Muscle layer of colon (tissue), 2 donors: ENCODE data around the gene NFIB.
A peak's percentile ranks its signal among the peaks of the same experiment; 100 is the strongest.

Experiments
- H3K27ac ChIP-seq: one replicate; pipeline ENCODE4 v1.7.0; 2013; ENCODE audit warnings: low read depth, mild to moderate bottlenecking, low read length, moderate library complexity
- H3K27me3 ChIP-seq, 2 donors: one replicate each; pipeline ENCODE4 v1.7.0; 2013; ENCODE audit warnings: low read length in 2 of 2, mild to moderate bottlenecking in 2 of 2; ENCODE audit not compliant: insufficient read depth in 2 of 2, control insufficient read depth in 1 of 2
- H3K36me3 ChIP-seq: one replicate; pipeline ENCODE4 v1.7.0; 2013; ENCODE audit warnings: mild to moderate bottlenecking, low read length; ENCODE audit not compliant: insufficient read depth
- H3K4me1 ChIP-seq: one replicate; pipeline ENCODE4 v1.7.0; 2013; ENCODE audit warnings: mild to moderate bottlenecking, low read length; ENCODE audit not compliant: insufficient read depth
- H3K4me3 ChIP-seq, 2 donors: one replicate each; pipeline ENCODE4 v1.7.0; 2013; ENCODE audit warnings: low read length in 2 of 2, low read depth in 1 of 2, mild to moderate bottlenecking in 1 of 2, moderate library complexity in 1 of 2
- H3K9ac ChIP-seq: one replicate; pipeline ENCODE4 v1.7.0; 2013; ENCODE audit warnings: low read length
- H3K9me3 ChIP-seq: one replicate; pipeline ENCODE4 v1.7.0; 2013; ENCODE audit warnings: mild to moderate bottlenecking, low read length
- donor health status: abdominal sarcoma.
- donor health status: Adenocarcinoma of cecum.

NFIB gene

DNA sequence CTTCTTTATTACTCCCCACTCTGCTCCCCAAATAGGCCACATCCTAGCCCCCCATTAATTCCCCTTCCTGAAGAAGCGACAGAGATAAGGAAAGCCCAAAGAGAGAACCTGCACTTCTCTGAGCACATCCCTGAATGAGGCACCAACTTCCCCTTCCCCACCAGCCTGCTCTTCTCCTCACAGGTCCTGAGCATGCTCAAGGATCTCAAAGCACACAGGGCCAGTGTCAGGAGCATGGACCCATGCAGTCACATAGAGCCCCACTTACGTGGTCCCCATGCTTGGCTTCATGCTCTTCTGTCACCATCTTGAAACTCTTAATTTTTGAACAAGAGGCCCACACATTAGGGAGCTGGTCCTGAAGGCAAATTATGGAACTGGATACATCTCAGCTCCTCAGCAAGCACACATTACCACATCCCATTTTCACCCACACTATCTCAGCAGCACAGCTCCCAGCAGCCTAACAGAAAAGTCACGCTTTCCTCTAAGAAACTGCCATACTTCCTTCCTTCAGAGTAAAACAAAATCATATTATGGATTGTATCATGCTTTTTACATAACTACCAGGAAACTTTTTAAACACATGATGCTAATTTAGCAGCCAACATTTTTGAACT is 99.8 kb downstream of the NFIB start:
- H3K27me3 ChIP-seq, result no peaks in the 10 kb centered on the region
- H3K4me1 ChIP-seq, result peaks cover 48% of the 10 kb centered on the region
- H3K27ac ChIP-seq, result no peak overlapping the region

DNA sequence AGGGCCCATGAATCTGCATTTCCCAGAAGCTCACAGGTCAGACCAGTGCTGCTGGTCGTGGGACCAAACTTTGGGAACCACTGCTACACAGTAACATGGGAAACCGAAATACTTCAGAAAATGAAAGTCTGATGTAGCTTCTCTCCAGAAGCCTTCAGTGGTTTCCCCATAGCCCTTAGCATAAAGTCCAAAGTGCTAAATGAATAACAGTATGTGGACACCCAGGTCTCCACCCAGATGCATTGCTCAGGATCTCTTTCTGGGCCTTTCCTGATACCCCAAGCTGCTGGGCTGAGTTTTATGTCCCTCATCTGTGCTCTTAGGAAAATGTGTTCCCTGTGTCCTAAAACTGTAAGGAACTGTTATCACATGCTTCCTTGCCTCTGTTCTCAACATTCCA is 100.4 kb downstream of the NFIB start:
- Histone ChIP-seq H3K36me3 (no peaks in the 10 kb centered on the region), H3K27ac (no peak overlapping the region), H3K4me1 (peaks cover 46% of the 10 kb centered on the region), H3K27me3 (no peaks in the 10 kb centered on the region), H3K4me3 (no peak overlapping the region), H3K9ac (no peak overlapping the region), H3K9me3 (no peaks in the 10 kb centered on the region)

More for the DNA sequence above, 99.8 kb downstream of the NFIB start:
- no peak overlapping the region for H3K9ac ChIP-seq
- H3K9me3 ChIP-seq, result no peaks in the 10 kb centered on the region
- H3K36me3 ChIP-seq, result no peaks in the 10 kb centered on the region
- H3K4me3 ChIP-seq, result no peak overlapping the region

DNA sequence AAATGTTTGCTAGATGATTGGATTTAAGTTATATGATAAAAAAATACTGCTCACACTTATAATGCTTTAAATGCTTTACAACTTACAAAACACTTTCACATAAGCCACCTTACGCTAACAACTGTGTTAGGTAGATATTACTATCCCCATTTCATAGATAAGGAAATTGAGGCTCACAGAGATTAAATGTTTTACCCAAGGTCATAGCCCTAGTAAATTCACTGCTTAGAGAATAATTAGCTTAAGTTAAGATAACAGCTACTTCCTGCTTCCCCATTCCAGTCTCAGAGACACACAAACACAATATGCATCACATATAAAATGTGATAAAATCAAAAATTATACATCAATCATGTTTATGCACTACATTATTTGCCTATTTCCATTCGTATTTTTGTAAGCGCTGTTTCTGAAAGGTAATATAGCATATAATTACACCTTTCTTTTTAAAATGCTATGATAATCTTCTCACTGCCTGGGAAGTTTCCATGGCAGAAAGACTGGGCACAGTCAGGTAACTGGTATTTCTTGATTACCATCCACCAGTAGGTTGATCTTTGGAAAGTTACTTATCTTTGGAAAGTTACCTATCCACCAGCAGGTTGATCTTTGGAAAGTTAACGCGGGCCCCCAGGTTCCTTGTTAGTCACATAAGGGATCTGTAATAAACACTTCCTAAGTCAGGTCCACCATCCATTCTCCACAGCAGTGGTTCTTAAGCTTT is 101.1 kb downstream of the NFIB start:
- no peaks in the 10 kb centered on the region for H3K27me3 ChIP-seq
- no peak overlapping the region for H3K9ac ChIP-seq
- peaks cover 40% of the 10 kb centered on the region for H3K4me1 ChIP-seq
- H3K9me3 ChIP-seq, result no peaks in the 10 kb centered on the region
- H3K27ac ChIP-seq, result no peak overlapping the region
- H3K36me3 ChIP-seq, result no peaks in the 10 kb centered on the region
- no peak overlapping the region for H3K4me3 ChIP-seq

DNA sequence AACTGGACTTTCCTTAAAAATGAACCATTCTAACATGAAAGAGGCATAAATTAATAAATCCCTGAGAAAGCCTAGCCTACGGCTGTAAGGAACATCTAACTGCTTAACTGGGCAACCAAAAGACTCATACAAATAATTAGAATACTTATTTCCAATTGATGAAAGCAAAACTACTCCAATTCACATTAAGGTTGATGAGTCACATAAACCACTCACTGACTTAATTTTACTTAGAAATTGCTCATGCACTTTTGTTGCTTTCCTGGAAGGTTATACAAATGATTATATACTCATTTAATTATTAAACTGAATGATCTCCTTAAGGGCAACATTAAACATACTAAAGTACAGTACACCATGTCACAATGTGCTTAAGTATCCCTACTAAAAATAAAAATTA is 101.9 kb downstream of the NFIB start:
- no peaks in the 10 kb centered on the region for H3K36me3 ChIP-seq
- H3K27ac ChIP-seq, result no peak overlapping the region
- H3K27me3 ChIP-seq, result no peaks in the 10 kb centered on the region
- peaks cover 45% of the 10 kb centered on the region for H3K4me1 ChIP-seq
- H3K9me3 ChIP-seq, result no peaks in the 10 kb centered on the region
- H3K4me3 ChIP-seq, result no peak overlapping the region
- no peak overlapping the region for H3K9ac ChIP-seq

DNA sequence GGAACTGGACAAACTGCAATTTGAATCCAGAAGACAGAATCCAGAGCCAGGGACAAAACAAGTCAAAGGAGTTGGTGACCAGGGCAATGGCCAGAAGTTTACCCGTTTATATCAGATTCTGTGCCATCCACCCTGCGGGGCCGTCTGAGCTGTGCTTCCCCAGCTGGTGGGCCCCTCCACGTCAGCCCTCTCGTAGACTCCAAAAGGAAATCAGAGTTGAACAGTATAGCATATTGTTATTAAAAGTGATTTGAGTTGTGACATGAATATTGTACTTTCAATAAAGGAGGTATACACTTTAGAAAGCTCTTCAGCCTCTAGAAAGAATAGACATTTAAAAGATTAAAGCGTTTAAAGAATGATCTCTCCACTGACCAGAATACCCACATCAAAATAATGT is 102.4 kb downstream of the NFIB start:
- Histone ChIP-seq H3K4me1 (peaks cover 50% of the 10 kb centered on the region), H3K4me3 (no peak overlapping the region), H3K27ac (no peak overlapping the region)

DNA sequence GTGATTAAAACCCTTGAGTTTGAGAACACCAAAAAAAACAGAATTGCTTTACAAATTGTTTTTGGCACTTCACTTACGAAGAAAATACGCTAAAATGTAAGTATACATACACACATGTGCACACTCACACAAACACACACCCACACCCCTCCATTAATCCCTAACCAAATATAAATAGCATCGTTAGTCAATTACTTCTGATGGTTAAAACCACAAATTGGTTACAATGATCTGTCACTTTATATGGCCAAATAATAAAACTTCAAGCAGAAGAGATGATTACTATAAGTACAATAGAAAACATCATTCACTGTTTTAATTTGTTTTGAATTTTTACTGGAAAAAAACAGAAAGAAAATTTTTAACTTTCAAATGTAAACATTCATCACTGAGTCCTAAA is 103.5 kb downstream of the NFIB start:
- H3K27ac ChIP-seq, result no peak overlapping the region
- H3K4me1 ChIP-seq, result peaks cover 61% of the 10 kb centered on the region

More for the DNA sequence above, 102.4 kb downstream of the NFIB start:
- Histone ChIP-seq H3K36me3 (no peaks in the 10 kb centered on the region), H3K27me3 (no peaks in the 10 kb centered on the region), H3K9ac (no peak overlapping the region), H3K9me3 (no peaks in the 10 kb centered on the region)

DNA sequence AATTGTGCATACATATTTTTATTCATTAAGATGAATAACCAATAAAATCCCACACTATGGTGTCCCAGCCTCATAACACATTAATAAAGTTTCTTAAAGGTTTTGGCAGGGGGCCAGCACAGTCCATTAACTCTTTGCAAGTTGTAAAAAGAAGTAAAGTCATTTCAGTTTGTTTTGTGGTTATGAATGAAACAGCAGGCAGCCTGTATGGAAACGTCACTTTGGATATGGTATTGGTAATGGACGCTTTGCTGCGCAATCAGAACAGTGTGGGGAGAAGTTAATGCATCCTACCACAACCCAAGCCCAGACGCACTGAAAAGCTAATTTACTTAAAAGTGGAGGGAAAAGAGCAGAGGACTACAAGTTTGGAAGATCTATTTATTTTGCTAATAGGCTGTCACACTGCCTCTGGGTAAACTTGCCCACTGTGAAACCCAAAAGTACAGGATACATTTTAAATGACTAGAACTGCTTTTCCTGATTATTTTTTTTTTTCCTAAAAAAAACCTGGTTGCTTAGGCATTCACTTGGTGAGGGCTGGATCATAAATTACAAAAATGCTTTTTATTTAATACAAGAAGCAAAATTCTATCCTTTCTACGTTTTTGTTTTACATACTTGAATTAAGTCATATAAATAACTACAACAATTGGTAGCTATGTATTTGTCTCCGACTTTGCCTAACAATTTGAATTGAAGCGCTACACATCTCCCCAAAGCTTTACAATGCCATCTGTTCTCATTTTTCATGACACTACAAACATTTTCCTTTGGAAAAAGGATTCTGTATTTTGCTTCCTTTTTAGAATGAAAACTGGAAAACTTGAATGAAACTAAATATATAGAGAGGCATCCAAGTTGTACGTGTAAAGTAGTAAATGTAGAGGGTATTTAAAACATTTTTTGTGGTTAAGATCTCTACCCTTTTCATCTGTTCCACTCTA is 104.3 kb downstream of the NFIB start:
- Histone ChIP-seq H3K9ac (no peak overlapping the region), H3K4me3 (no peak overlapping the region), H3K9me3 (no peaks in the 10 kb centered on the region), H3K36me3 (no peaks in the 10 kb centered on the region), H3K27me3 (no peaks in the 10 kb centered on the region), H3K27ac (no peak overlapping the region), H3K4me1 (peaks cover 64% of the 10 kb centered on the region)

More for the DNA sequence above, 103.5 kb downstream of the NFIB start:
- H3K36me3 ChIP-seq, result no peaks in the 10 kb centered on the region
- H3K9ac ChIP-seq, result no peak overlapping the region
- H3K4me3 ChIP-seq, result no peak overlapping the region
- no peaks in the 10 kb centered on the region for H3K27me3 ChIP-seq
- H3K9me3 ChIP-seq, result no peaks in the 10 kb centered on the region

DNA sequence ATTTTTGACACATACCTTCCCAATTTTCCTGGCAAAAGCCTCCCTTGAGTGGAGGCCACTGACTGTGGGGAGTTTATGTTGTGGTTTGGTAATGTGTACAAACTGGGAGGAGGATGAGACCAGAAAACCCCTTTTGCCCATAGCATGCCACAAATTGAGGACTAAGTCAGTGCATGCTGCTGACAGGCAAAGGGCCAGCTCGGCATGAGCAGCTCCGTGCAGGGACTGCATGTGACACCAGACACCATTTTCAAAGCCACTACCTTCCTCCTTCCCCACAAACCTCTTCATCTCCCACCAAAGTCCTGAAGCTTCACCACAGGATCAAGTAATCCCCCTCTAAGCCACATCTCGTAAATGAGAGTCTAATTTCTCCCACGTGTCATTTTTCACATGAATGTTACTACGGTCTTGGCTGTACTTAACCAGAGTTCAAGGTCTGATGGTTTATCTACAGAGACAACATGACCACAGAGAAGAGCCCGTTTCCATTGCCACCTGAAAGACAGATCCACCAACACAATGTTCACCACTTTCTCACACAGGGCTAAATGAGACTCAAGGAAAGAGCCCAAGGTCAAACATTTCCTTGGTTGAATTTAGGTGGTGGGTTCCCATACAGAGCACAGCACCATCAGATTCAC is 106.5 kb downstream of the NFIB start:
- Histone ChIP-seq H3K9me3 (no peaks in the 10 kb centered on the region), H3K9ac (no peak overlapping the region), H3K27ac (no peak overlapping the region), H3K4me1 (peaks cover 64% of the 10 kb centered on the region), H3K4me3 (no peak overlapping the region), H3K36me3 (no peaks in the 10 kb centered on the region), H3K27me3 (no peaks in the 10 kb centered on the region)

DNA sequence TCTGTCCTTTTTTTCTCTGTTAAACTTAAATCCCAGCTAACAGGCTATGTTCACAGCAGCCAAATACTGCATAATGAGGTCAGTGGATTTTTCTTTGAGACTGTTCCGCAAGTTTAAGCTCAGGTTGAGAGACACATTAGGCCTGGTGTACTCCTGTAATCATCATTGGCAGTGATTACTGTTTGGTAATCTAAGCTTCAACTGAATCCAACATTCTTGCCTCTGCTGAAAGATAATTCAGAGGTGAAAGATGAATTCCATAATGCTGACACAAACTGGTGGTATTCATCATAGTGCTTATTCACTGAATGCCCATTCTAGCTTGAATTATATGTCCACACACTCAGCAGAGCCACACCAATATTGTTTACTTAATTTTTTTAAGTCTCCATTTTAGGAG is 108.5 kb downstream of the NFIB start:
- no peaks in the 10 kb centered on the region for H3K27me3 ChIP-seq
- no peaks in the 10 kb centered on the region for H3K36me3 ChIP-seq
- H3K4me3 ChIP-seq, result no peak overlapping the region
- peaks cover 56% of the 10 kb centered on the region for H3K4me1 ChIP-seq
- no peak overlapping the region for H3K9ac ChIP-seq
- H3K27ac ChIP-seq, result no peak overlapping the region
- H3K9me3 ChIP-seq, result no peaks in the 10 kb centered on the region

DNA sequence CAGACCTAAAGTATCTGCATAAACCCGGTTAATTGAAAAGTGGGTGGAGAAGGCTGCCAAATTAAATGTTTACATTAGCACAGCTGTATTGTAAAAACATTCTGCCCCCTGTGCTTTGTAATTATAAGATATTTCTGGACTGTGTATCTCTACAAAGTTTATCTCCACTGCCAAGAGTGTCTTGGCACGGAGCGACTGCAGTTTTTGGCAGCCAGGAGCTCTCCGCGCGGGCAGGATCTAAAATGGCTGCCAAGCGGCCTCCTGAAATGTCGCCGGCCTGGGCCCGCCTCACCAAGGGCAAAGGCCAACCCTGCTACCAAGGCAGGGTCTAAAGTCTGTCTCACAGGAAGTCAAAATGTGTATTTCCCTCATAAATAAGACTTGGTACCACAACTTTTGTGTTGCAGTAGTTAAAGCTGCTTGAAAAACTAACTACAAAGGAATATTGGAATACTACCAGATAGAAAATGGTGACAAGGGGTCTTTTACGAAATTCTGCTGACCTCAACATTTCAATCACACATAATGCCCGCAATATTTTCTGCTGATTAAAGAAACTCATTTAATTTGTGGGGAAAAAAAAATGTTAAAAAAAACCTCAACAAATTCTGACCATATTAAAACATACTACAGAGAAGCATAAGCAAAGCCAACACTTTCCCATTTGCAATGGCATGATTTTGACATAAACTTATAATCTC is 110.4 kb downstream of the NFIB start:
- peak overlapping the region; percentile 72 for H3K27ac ChIP-seq
- H3K4me3 ChIP-seq, result no peak overlapping the region
- H3K4me1 ChIP-seq, result peaks cover 66% of the 10 kb centered on the region
- no peaks in the 10 kb centered on the region for H3K9me3 ChIP-seq
- peak overlapping the region; percentile 12 for H3K9ac ChIP-seq
- H3K27me3 ChIP-seq, result no peaks in the 10 kb centered on the region
- H3K36me3 ChIP-seq, result no peaks in the 10 kb centered on the region
